GM18505 (cell line): Measurements from ENCODE around the gene RAPGEF4.

Experiments used
- ATAC-seq: cut with Tn5 transposase; IDR thresholded peaks from one replicate; pipeline ENCODE4 v1.9.1; 2021; ENCODE audit not compliant: unreplicated experiment
- POLR2A ChIP-seq: IDR thresholded peaks from 4 replicates; pipeline ENCODE4 v1.6.1; 2011; ENCODE audit warnings: borderline replicate concordance; ENCODE audit not compliant: insufficient read depth, insufficient read length; ENCODE audit errors: extremely low read depth

RAPGEF4 gene

DNA sequence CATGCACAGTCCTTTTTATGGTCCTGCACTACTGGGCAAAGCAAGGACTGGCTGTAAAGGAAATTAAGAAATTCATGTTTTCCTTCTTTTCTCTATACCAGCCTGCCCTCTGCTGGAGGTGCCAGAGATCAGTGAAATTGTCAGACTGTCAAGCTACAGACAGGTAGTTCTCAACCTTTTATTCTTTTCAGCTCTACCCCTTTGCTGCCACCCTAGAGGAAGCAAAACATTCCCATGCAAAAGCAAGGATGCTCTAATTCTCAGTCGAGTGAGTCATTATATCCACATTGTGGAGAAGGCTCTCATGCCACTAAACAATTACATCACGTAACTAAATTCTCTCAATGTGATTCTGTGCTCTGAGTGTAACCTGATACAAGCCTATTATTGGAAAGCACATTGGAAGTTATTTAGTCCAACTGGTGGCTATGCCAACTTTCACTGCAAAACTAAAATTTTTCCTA, 25.0 kb upstream of the RAPGEF4 start:
- TF ChIP-seq POLR2A: no peak
- no peak for ATAC-seq

DNA sequence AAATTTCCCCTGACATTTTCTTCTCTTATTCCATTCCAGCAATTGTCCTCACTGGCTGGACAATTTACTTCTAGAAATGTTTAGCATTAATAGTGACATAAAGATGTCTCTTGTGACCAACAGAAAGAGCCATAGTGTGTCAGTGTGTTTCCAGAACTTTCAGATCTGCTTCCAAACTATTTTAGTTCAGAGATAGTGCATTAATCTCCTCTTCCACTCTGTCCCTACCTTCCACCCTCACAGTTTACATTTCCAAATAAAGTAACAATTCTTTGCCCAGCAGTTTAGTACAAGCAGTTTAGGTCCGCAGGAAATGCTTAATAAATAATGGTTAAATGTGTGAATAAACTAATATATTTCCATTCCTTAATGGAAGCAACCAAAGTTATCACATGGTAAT, 24.5 kb upstream of the RAPGEF4 start:
- no peak for TF ChIP-seq POLR2A
- ATAC-seq: no peak

DNA sequence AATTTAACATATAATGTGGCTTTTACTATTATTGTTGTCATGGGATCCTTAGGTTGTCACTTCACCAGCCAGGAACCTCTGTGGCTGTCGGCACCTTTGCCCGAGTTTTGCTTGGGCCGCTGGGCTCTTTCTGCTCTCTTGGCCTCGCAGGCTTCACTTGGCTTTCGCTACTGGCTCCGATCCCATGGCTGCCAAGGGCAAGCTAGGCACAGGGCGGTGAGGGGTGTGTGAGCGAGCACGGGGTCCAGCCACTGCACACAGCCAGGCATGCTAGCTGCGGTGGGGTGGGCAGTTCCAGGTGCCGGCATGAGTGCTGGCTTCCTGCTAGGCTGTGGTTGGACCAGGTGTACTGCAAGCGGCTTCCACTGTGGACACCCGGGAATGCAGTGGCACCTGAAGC, 23.4 kb upstream of the RAPGEF4 start:
- no peak for TF ChIP-seq POLR2A
- ATAC-seq: no peak

DNA sequence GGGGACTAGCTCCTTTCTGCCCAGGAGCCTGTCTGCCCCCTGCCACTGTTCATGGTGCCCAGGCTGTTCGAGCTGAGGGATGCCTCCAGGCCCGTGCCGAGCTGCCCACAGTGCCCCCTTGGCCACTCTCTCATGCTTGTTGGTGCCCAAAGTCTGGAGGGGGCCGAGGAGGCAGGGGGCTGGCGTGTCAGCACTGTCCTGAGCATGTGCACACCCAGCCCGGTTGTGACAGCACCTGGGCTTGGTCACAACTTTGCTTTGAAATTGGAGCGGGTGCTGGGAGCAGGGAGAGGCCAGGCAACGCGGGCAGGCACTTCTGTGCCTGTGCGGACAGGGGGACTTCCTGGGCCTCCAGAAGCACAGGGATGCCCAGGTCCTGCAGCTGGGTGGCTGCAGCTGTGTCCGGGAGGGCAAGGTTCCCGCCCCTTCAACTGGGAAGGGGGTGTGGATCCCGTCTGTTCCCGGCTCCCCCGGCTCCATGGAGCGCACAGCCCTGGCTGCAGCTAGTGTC, 22.2 kb upstream of the RAPGEF4 start:
- TF ChIP-seq POLR2A: no peak
- ATAC-seq: no peak

DNA sequence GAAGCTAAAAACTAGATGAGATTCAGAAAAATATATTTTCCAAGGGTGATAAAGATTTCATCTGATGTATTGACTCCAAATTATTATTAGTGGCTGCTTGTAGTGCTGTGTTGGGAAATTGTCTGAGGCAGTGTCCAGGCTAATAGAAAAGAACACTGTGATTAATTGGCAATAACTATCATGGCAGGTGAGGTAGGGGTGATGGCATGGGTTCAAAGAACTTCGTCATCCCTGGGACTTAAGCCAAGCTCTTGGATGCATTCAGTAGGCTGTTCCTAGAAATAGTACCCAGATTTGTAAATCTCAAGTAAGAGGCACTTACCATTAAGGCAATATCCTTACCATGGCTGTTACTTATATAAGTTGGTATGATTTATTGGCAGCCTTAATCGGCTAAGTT, 13.2 kb upstream of the RAPGEF4 start:
- TF ChIP-seq POLR2A: no peak
- ATAC-seq: no peak

DNA sequence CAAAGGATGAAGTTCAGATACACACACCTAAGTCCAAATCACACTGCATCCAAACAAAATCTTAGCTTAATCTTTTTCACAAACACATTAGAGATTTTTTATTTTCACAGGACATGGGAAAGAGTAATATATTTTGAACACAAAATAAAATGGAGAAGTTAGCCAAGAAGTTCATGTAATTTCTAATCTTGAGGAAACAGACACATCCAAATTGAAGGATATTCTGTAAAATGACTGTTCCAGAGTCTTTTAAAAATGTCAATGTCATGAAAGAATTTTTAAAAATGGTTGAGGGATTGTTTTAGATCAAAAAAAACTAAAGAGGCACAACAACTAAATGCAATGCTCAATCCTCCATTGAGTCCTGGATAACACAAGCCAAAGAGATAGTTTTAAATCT, 12.4 kb upstream of the RAPGEF4 start:
- no peak for TF ChIP-seq POLR2A
- ATAC-seq: no peak

DNA sequence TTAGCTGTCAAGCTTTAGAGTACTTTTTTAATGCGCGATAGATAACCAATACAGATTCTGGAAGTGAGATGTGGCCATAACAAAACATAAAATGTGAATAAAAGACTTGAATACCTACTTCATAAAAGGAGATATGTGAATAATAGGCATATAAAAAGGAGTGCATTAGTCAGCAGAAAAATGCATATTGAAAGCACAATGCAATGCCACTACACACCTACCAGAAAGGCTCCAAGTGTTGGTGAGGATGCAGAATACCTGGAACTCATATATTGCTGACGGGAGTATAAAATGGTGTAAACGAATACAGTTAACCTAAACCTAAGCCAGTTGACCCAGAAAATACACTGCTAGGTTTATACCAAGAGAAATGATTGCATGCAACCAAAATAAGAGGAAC, 10.9 kb upstream of the RAPGEF4 start:
- no peak for ATAC-seq
- TF ChIP-seq POLR2A: no peak

DNA sequence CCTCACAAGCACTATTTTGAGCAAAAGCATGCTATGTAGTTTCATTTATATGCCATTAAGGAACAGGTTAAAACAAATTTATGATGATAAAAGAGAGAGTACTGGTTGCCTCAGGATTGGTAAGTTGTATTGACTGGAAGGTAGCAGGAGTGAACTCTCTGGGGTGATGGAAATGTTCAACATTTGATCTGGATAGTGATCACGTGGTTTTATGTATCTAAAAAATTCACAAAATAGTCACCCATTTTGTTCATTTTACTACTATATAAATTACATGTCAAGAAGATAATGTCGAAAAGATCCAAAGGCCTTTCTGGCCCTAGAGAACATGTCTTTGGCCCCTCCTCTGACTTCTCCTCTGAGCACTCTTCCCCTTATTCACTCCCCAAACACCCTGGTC, 10.4 kb upstream of the RAPGEF4 start:
- TF ChIP-seq POLR2A: no peak
- ATAC-seq: no peak

DNA sequence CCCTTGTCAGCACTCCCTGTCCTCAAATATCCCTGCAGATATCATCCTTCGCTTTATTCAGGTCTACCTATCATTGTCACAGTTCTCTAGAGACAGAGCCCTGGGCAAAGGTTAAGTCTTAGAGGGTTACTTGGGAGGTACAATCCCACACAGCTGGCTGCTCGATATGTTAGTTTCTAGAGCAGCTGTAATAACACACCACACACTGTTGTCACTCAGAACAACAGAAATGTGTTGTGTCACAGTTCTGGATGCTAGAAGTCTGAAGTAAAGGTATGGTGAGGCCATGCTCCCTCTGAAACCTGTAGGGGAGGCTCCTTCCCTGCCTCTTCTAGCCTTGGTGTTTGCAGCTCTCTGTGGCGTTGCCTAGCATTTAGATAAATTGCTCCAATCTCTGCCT, 9.9 kb upstream of the RAPGEF4 start:
- TF ChIP-seq POLR2A: no peak
- no peak for ATAC-seq

DNA sequence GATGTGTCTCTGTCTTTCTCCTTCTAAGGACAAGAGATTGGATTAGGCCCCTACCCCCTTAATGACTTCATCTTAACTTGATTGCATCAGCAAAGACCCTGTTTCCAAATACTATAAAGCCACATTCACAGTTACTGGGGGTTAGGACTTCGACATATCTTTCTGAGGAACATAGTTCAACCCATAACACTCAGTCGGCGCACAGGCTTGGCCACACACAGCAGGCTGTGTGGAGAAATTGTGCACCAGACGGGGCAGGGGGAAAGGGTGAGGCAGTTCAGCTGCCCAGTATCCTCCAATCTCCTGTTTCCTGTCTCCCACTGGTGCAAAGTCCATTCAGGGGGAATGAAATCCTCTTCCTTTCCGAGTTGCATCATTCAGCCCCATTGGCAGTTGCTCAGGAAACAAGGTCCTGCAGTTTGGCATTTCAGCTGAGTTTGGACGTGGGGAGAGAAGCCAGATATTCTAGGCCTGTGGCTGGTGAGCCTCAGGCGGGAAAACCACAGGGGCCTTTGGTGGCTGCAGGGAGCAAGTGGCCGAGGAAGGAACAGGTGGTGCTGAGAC, 9.4 kb upstream of the RAPGEF4 start:
- no peak for ATAC-seq
- no peak for TF ChIP-seq POLR2A

DNA sequence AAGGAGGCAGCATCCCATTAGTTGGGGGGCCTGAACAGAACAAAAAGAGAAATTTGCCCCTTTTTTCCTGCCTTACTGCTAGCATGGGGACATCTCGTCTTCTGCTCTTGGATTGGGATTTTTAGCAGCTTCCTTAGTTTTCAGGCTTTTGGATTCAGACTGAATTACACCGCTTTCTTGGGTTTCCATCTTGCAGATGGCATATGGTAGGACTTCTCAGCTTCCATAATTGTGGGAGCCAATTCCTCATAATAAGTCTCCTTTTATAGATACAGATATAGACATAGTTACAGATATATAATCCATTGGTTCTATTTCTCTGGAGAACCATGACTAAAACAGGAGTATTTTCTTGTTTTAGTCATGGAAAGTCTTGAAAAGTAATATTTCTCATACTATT, 5.2 kb upstream of the RAPGEF4 start:
- ATAC-seq: no peak
- no peak for TF ChIP-seq POLR2A

DNA sequence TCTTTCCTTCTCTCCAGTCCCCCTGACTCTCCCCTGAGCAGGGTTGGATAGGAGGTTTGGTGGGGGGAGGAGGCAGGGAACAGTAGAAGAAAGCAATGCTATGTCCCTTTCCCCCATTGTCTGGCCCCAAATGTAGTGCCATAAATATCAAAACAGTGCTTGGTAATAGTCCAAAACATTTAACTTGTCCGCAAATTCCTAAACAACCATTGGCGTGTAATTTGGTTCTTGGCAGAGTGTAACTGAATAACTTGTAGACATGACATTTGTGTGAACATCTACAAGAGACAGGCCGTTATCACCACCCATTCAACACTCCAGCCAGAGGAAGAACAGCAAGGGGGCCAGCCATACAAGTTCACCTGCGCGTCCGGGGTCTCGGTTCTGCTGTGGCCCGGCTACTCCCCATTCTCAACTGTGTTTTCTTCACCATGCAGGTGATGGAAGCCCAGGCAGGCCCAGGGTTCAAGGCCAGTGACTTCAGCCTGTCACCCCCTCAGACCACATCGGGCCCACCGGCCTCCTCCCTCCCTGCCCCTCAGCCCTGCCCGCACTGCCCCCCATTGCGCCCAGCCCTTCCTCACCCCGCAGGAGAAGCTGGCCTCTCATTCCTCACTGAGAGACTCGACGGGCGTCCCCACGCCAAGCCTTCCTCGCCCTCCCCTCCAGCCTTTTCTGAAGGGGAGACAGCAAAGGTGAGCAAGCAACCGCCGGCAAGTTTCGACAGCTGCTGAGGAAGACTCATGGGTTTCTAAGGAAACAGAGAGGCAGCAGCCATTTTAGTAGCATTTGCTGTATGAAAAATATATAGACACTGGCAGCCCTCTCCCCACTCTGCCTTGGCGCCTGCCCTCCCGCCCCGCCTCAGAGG, 699 bp upstream of the RAPGEF4 start:
- no peak for ATAC-seq
- TF ChIP-seq POLR2A: no peak

DNA sequence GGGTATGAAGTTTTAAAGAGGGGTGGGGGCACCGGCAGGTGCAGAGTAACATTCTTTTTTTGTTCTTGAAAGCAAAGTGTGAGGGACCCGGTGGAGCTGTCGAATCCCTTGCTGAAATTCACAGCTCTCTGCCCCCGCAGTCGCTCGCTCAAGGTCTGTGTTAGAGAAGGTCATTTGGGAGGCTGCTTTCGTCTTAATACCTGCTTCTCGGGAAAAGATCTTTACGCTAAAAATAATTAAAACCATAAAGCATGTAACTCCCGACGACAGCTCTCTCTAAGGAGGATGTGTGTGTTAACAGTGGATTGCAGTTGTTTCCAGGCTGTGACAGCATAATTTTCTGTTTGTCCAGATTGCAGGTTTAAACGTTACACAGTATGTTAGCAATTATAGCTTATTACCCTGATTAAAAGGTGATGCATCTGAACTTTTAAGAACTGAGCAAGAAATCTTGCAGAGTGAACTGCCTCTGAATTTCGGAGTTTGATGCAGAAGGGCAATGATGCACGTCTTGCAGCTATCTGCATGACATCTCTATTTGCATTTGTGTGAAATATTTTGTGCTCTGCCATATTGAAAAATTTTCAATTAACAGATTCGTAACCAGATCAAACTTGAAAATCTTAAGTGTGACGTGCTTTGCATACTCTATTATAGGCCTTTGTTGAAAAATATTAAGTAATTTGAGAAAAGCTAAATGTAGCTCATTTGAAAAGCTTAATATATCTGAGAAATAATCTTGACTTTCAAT, 954 bp downstream of the RAPGEF4 start:
- no peak for ATAC-seq
- no peak for TF ChIP-seq POLR2A
